ENCODE data around the gene SLC16A12. TPM values are rescaled to one million over a fixed set of nuclear protein-coding genes. Genes with fewer than 3 reads are reported as not detected.

The SLC16A12 gene
- polyA plus RNA-seq, 1 donor (not counting 4 experiments of a cell fraction or from before 2014, with no cell fraction given), result 0.10 TPM

- H2AFZ ChIP-seq (ENCODE audit: control insufficient read depth, low read length), result no peak overlapping the region
- no peak overlapping the region for H3K4me3 ChIP-seq (ENCODE audit: control insufficient read depth in 2 of 3, extremely low read depth in 1 of 3, insufficient read depth in 2 of 3, low read depth in 1 of 3, low read length in 3 of 3)
- no peaks in the 10 kb centered on the region for H3K27me3 ChIP-seq (ENCODE audit: control insufficient read depth, extremely low read depth, insufficient read depth, low read length)
- H4K20me1 ChIP-seq (ENCODE audit: control insufficient read depth, extremely low read depth, insufficient read depth, low read length), result no peaks in the 10 kb centered on the region
- peaks cover 9% of the 10 kb centered on the region for H3K4me1 ChIP-seq (ENCODE audit: control insufficient read depth, extremely low read depth, insufficient read depth, low read length)
- H3K9me1 ChIP-seq (ENCODE audit: control insufficient read depth, extremely low read depth, insufficient read depth, low read length), result no peaks in the 10 kb centered on the region
- FAIRE-seq, result no peak
- dilution Hi-C loops (cut with MboI; ENCODE audit: extremely low pct_ligation_motif_present, low sequenced_read_pairs), result no loop called here
- H3K27ac ChIP-seq (ENCODE audit: control insufficient read depth, insufficient read depth, low read length), result no peak overlapping the region
- no peaks in the 10 kb centered on the region for H3K9me3 ChIP-seq (ENCODE audit: control insufficient read depth, low read depth, low read length)
- no peak for DNase-seq (ENCODE audit: low read depth, low spot score)
- H3K9ac ChIP-seq (ENCODE audit: control insufficient read depth, extremely low read depth, insufficient read depth, low read length), result no peak overlapping the region
- peaks cover 2 to 4% of the 10 kb centered on the region in 2 experiments for H3K36me3 ChIP-seq (ENCODE audit: control insufficient read depth in 2 of 2, extremely low read depth in 1 of 2, insufficient read depth in 2 of 2, low read length in 2 of 2)
- no peak overlapping the region for H3K4me2 ChIP-seq (ENCODE audit: control insufficient read depth, extremely low read depth, insufficient read depth, low read depth, low read length)
- H3K79me2 ChIP-seq (ENCODE audit: control insufficient read depth, insufficient read depth, low read length), result peaks cover 24% of the 10 kb centered on the region
- TF ChIP-seq CTCF (optimal IDR thresholded peaks at IDR 0.05 in 1 of 3, IDR thresholded peaks at IDR 0.05 in 1 of 3, conservative IDR thresholded peaks at IDR 0.05 in 1 of 3; ENCODE audit: extremely low read depth in 1 of 3, insufficient read depth in 2 of 3, low read length in 3 of 3) (peak in 2 of 3 experiments; percentile 4 to 14), EZH2 (IDR thresholded peaks at IDR 0.05; ENCODE audit: low read length) (no peak)
These were observed 115.8 kb downstream of the SLC16A12 start for GRCh38 chr10:89419548-89419947.

- no peaks in the 10 kb centered on the region for H3K9me1 ChIP-seq (ENCODE audit: control insufficient read depth, extremely low read depth, insufficient read depth, low read length)
- no peak overlapping the region for H3K4me3 ChIP-seq (ENCODE audit: control insufficient read depth in 2 of 3, extremely low read depth in 1 of 3, insufficient read depth in 2 of 3, low read depth in 1 of 3, low read length in 3 of 3)
- H3K4me2 ChIP-seq (ENCODE audit: control insufficient read depth, extremely low read depth, insufficient read depth, low read depth, low read length), result no peak overlapping the region
- H3K27ac ChIP-seq (ENCODE audit: control insufficient read depth, insufficient read depth, low read length), result no peak overlapping the region
- peaks cover 2 to 4% of the 10 kb centered on the region in 2 experiments for H3K36me3 ChIP-seq (ENCODE audit: control insufficient read depth in 2 of 2, extremely low read depth in 1 of 2, insufficient read depth in 2 of 2, low read length in 2 of 2)
- DNase-seq (ENCODE audit: low read depth, low spot score) (no peak), FAIRE-seq (no peak)
- no peak for TF ChIP-seq EZH2 (IDR thresholded peaks at IDR 0.05; ENCODE audit: low read length)
- TF ChIP-seq CTCF (optimal IDR thresholded peaks at IDR 0.05 in 1 of 3, IDR thresholded peaks at IDR 0.05 in 1 of 3, conservative IDR thresholded peaks at IDR 0.05 in 1 of 3; ENCODE audit: extremely low read depth in 1 of 3, insufficient read depth in 2 of 3, low read length in 3 of 3), result no peak
- H4K20me1 ChIP-seq (ENCODE audit: control insufficient read depth, extremely low read depth, insufficient read depth, low read length), result no peaks in the 10 kb centered on the region
- H3K27me3 ChIP-seq (ENCODE audit: control insufficient read depth, extremely low read depth, insufficient read depth, low read length), result no peaks in the 10 kb centered on the region
- peaks cover 24% of the 10 kb centered on the region for H3K79me2 ChIP-seq (ENCODE audit: control insufficient read depth, insufficient read depth, low read length)
- no peaks in the 10 kb centered on the region for H3K9me3 ChIP-seq (ENCODE audit: control insufficient read depth, low read depth, low read length)
- H3K4me1 ChIP-seq (ENCODE audit: control insufficient read depth, extremely low read depth, insufficient read depth, low read length), result peaks cover 14% of the 10 kb centered on the region
- no peak overlapping the region for H3K9ac ChIP-seq (ENCODE audit: control insufficient read depth, extremely low read depth, insufficient read depth, low read length)
- dilution Hi-C loops (cut with MboI; ENCODE audit: extremely low pct_ligation_motif_present, low sequenced_read_pairs), result no loop called here
- no peak overlapping the region for H2AFZ ChIP-seq (ENCODE audit: control insufficient read depth, low read length)
These were observed 118.9 kb downstream of the SLC16A12 start for GRCh38 chr10:89416465-89416864.

Data from keratinocyte (primary cell).